Prostate gland (tissue), 2 donors: Measurements from ENCODE around the gene SPECC1.

ENCODE experiments used
- POLR2A ChIP-seq: fragments of 450-650 bp; IDR thresholded peaks from one replicate; pipeline ENCODE4 v1.6.1; 2016; ENCODE audit warnings: antibody characterized with exemption, mild to moderate bottlenecking
- POLR2AphosphoS5 ChIP-seq: sonication (generic); formaldehyde crosslinking; IDR thresholded peaks from one replicate; pipeline ENCODE4 v1.6.1; 2017; ENCODE audit warnings: antibody characterized with exemption
- TF ChIP-seq, protein P1 (sequence below), 4 experiments: fragments of 200-600 bp in 2 of 4; fragments of 450-650 bp in 2 of 4; sonication (generic) in 2 of 4; IDR thresholded peaks; 1 replicate in 3 of 4; 2 replicates in 1 of 4; pipeline ENCODE4 v1.5.1; 2016 to 2019; ENCODE audit warnings: antibody characterized with exemption in 4 of 4, mild to moderate bottlenecking in 2 of 4, moderate library complexity in 2 of 4

DNA sequence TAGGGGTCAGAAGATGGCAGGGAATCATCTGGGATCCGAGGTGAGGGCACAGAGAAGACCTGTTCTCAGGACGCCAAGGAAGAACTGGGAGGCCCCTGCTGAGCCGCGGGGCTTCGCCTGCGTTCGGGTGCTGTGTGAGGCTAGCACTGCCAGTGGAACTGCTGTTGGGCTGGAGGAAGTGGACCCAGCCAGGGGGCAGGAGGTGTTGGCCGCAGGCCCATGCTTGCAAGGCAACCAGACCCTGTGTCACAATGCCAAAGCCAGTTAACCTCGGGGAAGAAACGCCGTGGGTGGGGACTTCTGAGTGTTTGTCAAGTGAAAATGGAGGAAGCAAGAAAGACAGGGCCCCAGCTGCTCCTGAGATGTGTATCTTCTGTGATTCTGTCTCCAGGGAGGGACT is 272.7 kb downstream of the SPECC1 start:
- TF ChIP-seq, protein P1, sequence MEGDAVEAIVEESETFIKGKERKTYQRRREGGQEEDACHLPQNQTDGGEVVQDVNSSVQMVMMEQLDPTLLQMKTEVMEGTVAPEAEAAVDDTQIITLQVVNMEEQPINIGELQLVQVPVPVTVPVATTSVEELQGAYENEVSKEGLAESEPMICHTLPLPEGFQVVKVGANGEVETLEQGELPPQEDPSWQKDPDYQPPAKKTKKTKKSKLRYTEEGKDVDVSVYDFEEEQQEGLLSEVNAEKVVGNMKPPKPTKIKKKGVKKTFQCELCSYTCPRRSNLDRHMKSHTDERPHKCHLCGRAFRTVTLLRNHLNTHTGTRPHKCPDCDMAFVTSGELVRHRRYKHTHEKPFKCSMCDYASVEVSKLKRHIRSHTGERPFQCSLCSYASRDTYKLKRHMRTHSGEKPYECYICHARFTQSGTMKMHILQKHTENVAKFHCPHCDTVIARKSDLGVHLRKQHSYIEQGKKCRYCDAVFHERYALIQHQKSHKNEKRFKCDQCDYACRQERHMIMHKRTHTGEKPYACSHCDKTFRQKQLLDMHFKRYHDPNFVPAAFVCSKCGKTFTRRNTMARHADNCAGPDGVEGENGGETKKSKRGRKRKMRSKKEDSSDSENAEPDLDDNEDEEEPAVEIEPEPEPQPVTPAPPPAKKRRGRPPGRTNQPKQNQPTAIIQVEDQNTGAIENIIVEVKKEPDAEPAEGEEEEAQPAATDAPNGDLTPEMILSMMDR (IDR thresholded peaks at IDR 0.05): no peak
- TF ChIP-seq POLR2A: no peak
- TF ChIP-seq POLR2AphosphoS5: no peak
